Measurements from ENCODE around the gene RIOK2.

DNA sequence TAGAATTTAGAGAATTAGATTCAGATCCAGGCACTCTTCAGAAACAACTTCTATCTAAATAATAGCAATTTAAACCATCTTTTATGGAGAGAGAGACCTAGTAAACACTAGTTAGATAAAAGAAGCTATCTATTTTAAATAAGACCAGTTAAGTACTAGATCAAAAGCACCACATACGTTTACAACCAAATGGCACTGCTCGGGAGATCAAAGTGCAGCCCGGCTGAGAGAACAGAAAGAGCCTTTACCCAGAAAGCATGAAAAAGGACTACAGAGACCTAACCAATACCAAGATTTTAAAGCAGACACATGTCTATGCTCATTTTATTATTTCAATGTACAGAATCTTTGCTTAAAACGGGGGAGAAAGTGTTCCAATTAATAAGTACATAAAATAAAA, 71.4 kb downstream of the RIOK2 start:
- TF ChIP-seq, protein P1, sequence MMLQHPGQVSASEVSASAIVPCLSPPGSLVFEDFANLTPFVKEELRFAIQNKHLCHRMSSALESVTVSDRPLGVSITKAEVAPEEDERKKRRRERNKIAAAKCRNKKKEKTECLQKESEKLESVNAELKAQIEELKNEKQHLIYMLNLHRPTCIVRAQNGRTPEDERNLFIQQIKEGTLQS (IDR thresholded peaks at IDR 0.05), result no peak
- TF ChIP-seq, protein P2, sequence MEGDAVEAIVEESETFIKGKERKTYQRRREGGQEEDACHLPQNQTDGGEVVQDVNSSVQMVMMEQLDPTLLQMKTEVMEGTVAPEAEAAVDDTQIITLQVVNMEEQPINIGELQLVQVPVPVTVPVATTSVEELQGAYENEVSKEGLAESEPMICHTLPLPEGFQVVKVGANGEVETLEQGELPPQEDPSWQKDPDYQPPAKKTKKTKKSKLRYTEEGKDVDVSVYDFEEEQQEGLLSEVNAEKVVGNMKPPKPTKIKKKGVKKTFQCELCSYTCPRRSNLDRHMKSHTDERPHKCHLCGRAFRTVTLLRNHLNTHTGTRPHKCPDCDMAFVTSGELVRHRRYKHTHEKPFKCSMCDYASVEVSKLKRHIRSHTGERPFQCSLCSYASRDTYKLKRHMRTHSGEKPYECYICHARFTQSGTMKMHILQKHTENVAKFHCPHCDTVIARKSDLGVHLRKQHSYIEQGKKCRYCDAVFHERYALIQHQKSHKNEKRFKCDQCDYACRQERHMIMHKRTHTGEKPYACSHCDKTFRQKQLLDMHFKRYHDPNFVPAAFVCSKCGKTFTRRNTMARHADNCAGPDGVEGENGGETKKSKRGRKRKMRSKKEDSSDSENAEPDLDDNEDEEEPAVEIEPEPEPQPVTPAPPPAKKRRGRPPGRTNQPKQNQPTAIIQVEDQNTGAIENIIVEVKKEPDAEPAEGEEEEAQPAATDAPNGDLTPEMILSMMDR (IDR thresholded peaks at IDR 0.05; ENCODE audit: low read depth, low read length, missing input control), result no peak

All from liver (tissue), 3 donors.